RKO (cell line): Measurements from ENCODE around the gene RHBDD1.
"Not testable (repeated sequence)": the region's sequence is repeated elsewhere in the genome, so short reads cannot be mapped to it uniquely, and the experiment has no call there.

ENCODE experiments used
- DNase-seq: peaks from one replicate; pipeline ENCODE4 v3.0.0-alpha.2; 2016; ENCODE audit warnings: low spot score

The RHBDD1 gene

DNA sequence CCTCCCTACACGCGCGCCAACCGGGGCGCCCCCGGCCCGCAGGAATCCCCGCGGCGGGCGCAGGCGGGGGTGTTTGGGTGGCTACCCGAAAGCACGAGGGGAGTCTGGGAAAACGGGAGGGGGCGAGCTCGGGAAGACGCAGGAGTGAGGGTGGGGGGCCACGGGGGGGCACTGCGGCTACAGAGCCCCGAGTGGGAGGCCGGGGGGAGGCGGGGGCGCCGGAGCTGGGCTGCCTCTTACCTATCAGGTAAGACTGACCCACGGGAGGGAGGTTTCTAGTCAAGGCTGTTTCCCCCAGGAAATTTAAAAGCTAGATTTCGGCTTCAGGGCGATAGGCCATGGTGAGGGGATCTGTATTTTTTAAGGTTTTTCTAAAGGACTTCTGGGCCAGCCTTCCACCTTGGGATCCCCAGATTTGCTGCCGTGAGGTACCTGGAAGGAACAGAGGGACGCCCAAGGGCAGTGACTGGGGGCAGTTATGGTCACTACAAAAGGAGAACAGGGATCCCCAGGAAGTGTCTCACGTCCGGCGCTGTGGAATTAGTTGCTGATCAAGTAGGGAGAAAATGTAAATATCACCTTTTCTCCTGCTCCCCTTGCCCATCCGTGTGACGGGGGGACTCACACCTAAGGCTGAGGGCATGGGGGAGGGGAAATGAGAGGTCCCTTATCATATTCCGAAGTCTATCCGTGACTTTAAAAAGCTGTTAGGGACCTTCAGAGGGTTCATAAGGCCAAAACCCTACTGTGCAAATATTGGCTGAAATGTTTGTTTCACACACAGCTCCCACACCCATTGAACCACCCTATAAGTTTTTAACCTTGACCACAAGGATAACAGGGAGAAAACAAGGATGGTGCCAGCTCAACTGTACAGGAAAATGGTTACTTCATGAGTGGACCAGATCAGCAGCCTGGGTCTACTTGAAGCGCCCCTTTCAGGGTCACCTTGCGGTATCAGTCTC is 35.6 kb upstream of the RHBDD1 start:
- peak; percentile 48 for DNase-seq

DNA sequence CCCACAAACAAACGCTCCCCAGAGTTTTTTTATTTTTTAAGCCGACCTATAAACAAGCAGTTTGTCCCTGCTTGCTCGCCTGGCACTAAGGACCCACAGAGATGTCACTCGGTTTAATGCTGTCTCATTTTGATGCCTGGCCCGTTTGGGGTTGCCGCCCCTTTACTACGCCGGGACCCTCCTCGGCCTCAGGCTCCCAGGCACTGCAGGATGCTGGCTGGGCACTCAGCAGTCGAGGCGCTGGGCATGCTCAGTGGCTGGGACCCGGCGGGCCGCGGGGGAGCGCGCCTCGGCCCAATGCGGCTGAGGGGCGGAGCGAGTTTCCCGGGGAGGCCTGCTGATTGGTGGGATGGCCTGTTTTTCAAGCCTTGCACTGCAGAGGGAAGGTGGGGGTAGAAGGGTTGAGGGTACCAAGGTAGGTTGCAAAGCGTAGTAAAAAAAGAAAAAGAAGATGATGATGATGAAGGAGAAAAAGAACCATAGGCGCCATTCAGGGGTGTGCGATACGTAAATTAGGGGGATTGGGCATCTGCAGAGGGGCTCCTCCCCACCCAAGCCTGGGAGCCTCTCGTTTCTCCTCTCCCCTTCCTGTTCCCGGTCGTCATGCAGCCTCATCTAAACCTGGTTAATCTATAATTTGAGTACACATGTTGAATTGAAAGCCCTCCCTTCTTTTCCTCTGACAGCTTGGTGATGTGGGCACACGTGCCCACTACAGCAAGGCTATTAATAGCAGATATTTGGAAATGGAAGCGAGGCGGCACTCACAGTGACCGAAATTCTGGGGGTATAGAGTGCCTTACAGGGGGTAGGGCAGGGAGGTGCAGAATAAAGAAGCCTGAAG is 34.7 kb upstream of the RHBDD1 start:
- peak; percentile 83 for DNase-seq

- DNase-seq: peak; percentile 83
These were observed 33.3 kb upstream of the RHBDD1 start for GRCh38 chr2:226802573-226802972.

- no peak for DNase-seq
These were observed 32.4 kb upstream of the RHBDD1 start for GRCh38 chr2:226803410-226803809.

GRCh38 chr2:226813148-226813701 is 22.6 kb upstream of the RHBDD1 start:
- no peak for DNase-seq

GRCh38 chr2:226818930-226819329 is 16.9 kb upstream of the RHBDD1 start:
- no peak for DNase-seq

DNA sequence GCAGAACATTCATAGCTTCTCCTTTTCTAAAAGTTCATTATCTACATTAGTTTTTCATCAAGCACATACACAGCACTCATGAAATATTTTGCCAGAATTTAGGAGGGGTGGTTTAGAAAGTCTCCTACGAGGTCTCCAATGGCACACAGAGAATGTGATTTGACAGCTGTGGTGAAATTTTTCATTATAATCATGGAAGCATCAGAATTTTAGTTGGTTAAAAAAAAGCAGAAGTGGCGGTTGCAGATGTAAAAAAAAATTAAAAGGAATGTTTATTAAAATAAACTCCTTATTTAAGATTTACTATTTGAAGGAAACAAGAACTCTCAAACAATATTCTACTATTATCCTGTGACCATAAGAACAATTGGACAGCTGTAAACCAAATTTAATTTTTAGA is 10.8 kb upstream of the RHBDD1 start:
- no peak for DNase-seq

GRCh38 chr2:226828191-226828590 is 7.7 kb upstream of the RHBDD1 start:
- DNase-seq: no peak

GRCh38 chr2:226829721-226830631 is 5.9 kb upstream of the RHBDD1 start:
- no peak for DNase-seq

- no peak for DNase-seq
These were observed 4.6 kb upstream of the RHBDD1 start for GRCh38 chr2:226831266-226831665.

GRCh38 chr2:226832061-226832460 is 3.8 kb upstream of the RHBDD1 start:
- no peak for DNase-seq

- DNase-seq: not testable (repeated sequence)
These were observed 974 bp upstream of the RHBDD1 start for GRCh38 chr2:226834880-226835279.

DNA sequence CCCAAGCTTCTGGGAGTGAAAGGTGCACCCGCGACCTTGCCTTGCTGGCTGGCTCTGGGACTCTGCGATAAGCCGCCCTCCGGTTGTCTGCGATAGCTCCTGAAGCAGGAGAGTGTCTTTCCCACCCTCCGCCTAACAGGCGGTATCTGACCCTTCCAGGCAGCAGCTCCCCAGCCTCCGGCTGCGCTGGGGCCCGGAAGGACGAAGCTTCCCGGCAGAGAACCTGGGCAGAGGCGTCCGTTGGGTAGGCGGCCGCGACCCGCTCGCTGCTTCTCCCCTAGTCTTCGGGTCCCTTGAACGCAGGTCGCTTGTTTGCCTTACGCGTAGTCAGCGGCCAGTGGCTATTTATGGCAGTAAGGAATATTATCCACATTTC is 446 bp upstream of the RHBDD1 start:
- no peak for DNase-seq

DNA sequence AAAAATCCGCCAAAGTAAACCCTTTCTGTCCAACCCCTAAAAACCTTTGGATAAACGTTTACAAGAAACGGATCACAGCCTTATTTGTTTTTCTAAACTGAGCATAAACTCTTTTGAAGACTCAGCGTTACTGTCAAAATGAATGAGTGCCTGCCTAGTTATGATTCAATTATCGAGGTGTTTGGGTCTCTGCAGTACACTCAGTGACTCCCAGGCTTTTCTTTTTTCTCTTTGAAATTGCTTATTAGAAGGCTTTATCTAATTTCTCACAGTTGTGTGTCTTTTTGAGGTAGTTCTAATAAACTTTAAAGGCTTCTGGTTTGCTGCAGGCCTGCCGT is 663 bp downstream of the RHBDD1 start:
- peak; percentile 58 for DNase-seq

DNA sequence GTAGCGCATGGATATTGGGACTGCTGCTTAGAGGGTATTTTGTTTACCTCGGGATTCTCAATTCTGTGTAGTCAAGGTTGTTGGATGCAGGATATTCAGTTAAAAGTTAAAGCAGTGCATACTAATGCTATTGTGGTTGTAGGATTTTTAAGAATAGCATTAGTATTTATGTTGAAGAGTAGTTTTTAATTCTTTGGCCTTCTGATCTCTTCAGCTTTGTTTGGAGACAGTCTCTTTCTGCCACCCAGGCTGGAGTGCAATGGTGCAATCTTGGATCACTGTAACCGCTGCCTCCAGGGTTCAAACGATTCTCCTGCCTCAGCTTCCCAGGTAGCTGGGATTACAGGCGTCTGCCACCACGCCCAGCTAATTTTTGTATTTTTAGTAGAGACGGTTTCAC is 1.5 kb downstream of the RHBDD1 start:
- no peak for DNase-seq

DNA sequence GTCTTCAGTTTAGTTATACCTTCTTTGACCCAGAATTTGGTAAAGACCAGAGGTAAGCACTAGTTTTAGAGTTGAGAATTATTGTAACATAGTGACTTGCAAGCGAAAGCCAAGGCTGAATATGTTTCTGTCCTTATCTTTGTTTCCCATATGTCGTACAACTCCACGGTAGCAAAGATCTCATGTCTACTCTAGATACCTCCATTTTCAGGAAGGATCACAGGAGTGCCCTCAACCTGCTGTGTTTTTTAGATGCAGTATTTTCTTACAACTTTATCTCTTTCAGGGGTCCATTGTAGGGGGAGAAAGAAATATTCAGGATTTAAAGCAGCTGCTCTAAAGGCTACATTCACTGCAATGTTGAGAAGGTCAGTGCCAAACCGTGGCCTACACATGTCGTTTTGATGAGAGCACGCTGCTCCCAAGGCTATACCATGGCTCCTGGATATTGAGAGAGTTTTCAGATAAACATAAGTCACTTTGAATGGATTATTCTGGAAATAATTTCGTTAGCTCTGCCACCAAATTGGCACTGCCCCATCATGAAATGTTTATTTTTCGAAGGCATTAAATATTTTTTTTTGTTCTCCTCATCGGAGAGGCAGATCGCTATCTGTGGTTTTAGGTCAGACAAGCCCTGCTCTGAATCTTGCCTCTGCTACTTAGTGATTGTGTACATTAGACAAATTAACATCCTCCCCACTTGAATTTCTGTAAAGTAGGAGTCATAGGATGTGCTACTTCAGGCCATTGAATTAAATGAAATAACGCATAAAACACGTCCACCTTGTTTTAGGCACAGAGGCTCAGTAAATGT is 2.1 kb downstream of the RHBDD1 start:
- DNase-seq: no peak

DNA sequence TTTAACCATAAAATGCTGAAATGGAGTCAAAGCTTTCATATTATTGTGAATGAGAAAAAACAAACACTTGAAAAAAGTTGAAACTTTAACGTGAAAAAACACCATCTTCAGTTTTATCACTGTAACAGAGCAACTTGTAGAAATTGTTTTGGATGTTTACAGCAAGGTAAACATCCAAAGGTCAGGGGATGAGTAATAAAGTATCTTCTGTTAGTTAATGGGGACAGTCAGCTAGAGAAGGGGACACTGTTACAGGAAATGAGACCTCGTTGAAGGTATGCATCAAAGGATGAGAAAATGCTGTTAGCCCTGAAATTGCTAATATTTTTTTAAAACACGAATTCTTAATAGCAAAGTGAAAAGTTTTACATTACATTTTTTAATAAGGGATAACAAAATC is 2.9 kb downstream of the RHBDD1 start:
- DNase-seq: no peak

DNA sequence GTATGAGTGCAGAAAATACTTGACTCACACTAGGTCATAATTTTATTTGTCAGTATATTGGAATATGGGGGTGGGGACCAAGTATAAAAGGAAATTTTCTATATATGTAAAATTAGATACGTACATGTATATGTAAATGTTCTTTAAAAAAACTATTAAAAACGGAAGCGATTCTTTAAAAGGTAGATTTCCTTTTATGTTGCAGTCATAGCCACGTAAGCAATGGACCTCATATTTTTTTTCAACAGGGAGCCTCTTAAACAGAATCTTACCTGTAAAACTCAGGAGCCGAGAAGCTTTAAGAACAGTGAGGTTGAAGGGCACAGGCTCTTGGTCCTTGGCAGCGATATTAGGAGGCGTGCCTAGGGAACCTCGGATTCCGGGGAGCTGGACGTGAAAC is 3.3 kb downstream of the RHBDD1 start:
- no peak for DNase-seq

DNA sequence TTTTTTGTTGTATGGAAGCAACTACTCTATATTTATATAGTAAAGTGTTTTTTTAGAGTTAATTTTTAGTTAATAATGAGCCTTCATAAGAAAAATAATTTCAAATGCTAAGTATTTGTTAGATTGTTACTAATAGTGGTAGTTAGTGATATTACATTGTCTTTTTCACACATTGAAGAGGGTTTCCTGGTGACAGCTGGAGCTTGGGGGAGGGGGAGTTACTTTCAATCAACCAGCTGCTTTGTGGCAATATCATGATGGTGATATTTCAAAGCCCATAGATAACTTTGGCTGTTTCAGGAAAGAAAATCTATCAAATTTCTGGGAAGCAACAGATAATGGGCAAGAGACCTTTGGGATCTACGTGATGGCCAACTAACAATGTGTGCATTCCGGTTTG is 4.1 kb downstream of the RHBDD1 start:
- no peak for DNase-seq

GRCh38 chr2:226843001-226843400 is 7.1 kb downstream of the RHBDD1 start:
- DNase-seq: not testable (repeated sequence)
